ENCODE results near the gene UBE3D. TPM values are rescaled to one million over a fixed set of nuclear protein-coding genes. Genes with fewer than 3 reads are reported as not detected.
"Not testable (repeated sequence)": the region's sequence is repeated elsewhere in the genome, so short reads cannot be mapped to it uniquely, and the experiment has no call there.

Gene UBE3D
- total and polyA plus RNA-seq, 2 experiments from 2014 or later: 17.5 to 31.4 TPM

DNA sequence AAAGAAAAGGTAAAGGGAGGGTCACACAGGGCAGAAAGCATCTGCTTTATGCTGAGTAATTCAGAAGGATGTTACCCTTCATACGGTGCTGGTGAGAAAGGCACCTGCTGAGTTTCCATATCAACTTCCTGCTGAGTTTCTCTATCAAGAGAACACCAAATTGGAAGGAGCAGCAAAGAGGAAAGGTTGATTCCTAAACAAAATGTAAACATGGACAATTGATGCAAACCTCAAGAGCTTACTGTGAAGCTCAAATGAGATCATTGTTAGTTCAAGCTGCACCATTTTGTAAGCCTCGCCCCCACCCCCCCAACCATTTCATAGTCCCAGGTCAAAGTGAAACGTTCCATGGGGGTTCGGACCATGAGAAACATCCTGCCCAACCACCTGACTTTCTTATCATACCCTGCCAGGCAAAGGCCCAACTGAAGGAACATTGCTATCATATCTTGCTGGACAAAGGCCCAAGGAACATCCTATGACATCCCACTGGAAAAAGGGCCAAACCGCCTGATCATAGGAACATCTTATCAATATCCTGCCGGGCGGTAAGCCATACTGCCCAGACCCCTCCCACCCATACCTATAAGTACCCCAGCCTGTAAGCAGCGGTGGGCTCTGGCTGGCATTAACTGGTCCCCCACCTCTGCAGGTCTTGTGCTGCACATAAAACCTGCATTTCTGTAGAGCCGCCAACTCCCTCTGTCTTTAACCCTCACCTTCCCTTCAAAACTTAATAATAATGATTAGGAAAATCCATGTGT lies 171.6 kb downstream of the UBE3D start (continued):
- TF ChIP-seq, protein P1, sequence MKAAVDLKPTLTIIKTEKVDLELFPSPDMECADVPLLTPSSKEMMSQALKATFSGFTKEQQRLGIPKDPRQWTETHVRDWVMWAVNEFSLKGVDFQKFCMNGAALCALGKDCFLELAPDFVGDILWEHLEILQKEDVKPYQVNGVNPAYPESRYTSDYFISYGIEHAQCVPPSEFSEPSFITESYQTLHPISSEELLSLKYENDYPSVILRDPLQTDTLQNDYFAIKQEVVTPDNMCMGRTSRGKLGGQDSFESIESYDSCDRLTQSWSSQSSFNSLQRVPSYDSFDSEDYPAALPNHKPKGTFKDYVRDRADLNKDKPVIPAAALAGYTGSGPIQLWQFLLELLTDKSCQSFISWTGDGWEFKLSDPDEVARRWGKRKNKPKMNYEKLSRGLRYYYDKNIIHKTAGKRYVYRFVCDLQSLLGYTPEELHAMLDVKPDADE (IDR thresholded peaks at IDR 0.05): no peak
- TF ChIP-seq ZNF114 (CRISPR knock-in tag; IDR thresholded peaks at IDR 0.05): no peak

DNA sequence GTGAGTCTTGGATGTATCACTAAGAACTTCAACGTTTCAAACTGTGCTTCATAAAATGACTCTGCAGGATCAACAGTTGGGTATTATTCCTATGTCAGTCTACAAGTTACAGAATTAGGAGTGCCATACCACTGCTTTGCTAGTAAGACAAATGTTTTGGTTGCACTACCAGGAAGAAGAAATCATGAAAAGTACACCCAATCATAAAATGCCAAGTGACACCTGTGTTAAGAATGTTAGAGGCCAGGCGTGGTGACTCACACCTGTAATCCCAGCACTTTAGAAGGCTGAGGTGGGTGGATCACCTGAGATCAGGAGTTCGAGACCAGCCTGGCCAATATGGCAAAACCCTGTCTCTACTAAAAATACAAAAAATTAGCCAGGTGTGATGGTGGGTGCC lies 174.1 kb downstream of the UBE3D start:
- not testable (repeated sequence) for H3K4me3 Mint-ChIP-seq; H3K9me3 Mint-ChIP-seq; ATAC-seq; H3K27me3 Mint-ChIP-seq (ENCODE audit: insufficient read depth, low read depth, poor library complexity); H3K79me2 ChIP-seq (replicated peaks; ENCODE audit: insufficient read depth); H3F3A ChIP-seq (replicated peaks; ENCODE audit: low read depth); H3K27ac ChIP-seq (ENCODE audit: low read depth); H3K36me3 Mint-ChIP-seq (ENCODE audit: low read depth); H3K9me2 ChIP-seq (ENCODE audit: insufficient read depth); H3K36me3 ChIP-seq (ENCODE audit: insufficient read depth); H2AFZ ChIP-seq; DNase-seq (ENCODE audit: low spot score); H3K4me2 ChIP-seq; H3K4me3 ChIP-seq; H3K27me3 ChIP-seq (ENCODE audit: insufficient read depth); H3K27ac Mint-ChIP-seq; H4K20me1 ChIP-seq (replicated peaks; ENCODE audit: insufficient read depth)
- H3K4me1 Mint-ChIP-seq: peaks cover 20% of the 10 kb centered on the region
- 0 out of 2 replicates have a peak, but pooled peaks cover 18% of the 10 kb centered on the region for H3K4me1 ChIP-seq (ENCODE audit: insufficient read depth)

DNA sequence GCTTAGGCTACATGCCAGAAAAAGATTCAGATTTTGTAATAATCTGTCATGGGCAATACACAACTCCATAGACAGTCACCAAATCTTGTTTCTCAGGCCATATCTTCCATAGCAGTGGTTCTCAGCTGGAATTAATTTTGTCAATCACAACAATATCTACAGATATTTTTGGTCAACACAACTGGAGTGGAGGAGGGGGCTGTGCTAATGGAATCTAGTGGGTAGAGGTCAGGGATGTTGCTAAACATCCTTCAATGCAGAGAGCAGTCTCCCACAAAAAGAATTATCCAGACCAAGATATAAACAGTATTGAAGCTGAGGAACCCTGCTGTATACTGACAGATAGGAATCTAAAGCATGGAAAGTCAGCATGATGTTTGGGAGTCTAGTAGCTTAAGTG lies 174.6 kb downstream of the UBE3D start:
- peaks cover 20% of the 10 kb centered on the region for H3K4me1 Mint-ChIP-seq
- no peaks in the 10 kb centered on the region for H3K79me2 ChIP-seq (replicated peaks; ENCODE audit: insufficient read depth)
- no peak overlapping the region for H3K4me3 ChIP-seq
- no peak overlapping the region for H3K4me3 Mint-ChIP-seq
- ATAC-seq: no peak
- H3K27me3 ChIP-seq (ENCODE audit: insufficient read depth): no peaks in the 10 kb centered on the region
- no peak overlapping the region for H3K27ac ChIP-seq (ENCODE audit: low read depth)
- H3K27me3 Mint-ChIP-seq (ENCODE audit: insufficient read depth, low read depth, poor library complexity): no peaks in the 10 kb centered on the region
- no peaks in the 10 kb centered on the region for H3F3A ChIP-seq (replicated peaks; ENCODE audit: low read depth)
- H3K9me3 Mint-ChIP-seq: no peaks in the 10 kb centered on the region
- no peak for DNase-seq (ENCODE audit: low spot score)
- no peaks in the 10 kb centered on the region for H3K9me2 ChIP-seq (ENCODE audit: insufficient read depth)
- H2AFZ ChIP-seq: no peak overlapping the region
- H3K4me2 ChIP-seq: no peak overlapping the region
- H3K36me3 ChIP-seq (ENCODE audit: insufficient read depth): no peaks in the 10 kb centered on the region; the same call in 1 of the 2 replicates
- TF ChIP-seq POLR2AphosphoS5 (IDR thresholded peaks at IDR 0.05; ENCODE audit: low read depth) (no peak), STAT1 (IDR thresholded peaks at IDR 0.05; ENCODE audit: unreplicated experiment) (no peak)
- TF ChIP-seq, protein P2, sequence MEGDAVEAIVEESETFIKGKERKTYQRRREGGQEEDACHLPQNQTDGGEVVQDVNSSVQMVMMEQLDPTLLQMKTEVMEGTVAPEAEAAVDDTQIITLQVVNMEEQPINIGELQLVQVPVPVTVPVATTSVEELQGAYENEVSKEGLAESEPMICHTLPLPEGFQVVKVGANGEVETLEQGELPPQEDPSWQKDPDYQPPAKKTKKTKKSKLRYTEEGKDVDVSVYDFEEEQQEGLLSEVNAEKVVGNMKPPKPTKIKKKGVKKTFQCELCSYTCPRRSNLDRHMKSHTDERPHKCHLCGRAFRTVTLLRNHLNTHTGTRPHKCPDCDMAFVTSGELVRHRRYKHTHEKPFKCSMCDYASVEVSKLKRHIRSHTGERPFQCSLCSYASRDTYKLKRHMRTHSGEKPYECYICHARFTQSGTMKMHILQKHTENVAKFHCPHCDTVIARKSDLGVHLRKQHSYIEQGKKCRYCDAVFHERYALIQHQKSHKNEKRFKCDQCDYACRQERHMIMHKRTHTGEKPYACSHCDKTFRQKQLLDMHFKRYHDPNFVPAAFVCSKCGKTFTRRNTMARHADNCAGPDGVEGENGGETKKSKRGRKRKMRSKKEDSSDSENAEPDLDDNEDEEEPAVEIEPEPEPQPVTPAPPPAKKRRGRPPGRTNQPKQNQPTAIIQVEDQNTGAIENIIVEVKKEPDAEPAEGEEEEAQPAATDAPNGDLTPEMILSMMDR (conservative IDR thresholded peaks at IDR 0.05; ENCODE audit: low read depth in 2 of 2): no peak
- 0 out of 2 replicates have a peak, but pooled peaks cover 18% of the 10 kb centered on the region for H3K4me1 ChIP-seq (ENCODE audit: insufficient read depth)
- H3K36me3 Mint-ChIP-seq (ENCODE audit: low read depth): peaks cover 10% of the 10 kb centered on the region; the same call in 2 of the 3 replicates
- H4K20me1 ChIP-seq (replicated peaks; ENCODE audit: insufficient read depth): no peaks in the 10 kb centered on the region
- no peak overlapping the region for H3K27ac Mint-ChIP-seq
